Gastroesophageal sphincter (tissue), 4 donors: ENCODE data around the gene USP47. TPM values are rescaled to one million over a fixed set of nuclear protein-coding genes. Genes with fewer than 3 reads are reported as not detected.
A peak's percentile ranks its signal among the peaks of the same experiment; 100 is the strongest.

Experiments
- ATAC-seq: fragments of 150-250 bp; one replicate; pipeline ENCODE4 v1.9.1; 2016; ENCODE audit warnings: mild to moderate bottlenecking, moderate library complexity
- H3K27ac ChIP-seq, 4 donors: fragments of 200-600 bp; sonication (generic) in 3 of 4; 1 replicate in 3 of 4; 2 replicates in 1 of 4; pipeline ENCODE4 v1.5.1; 2016 to 2019
- H3K27me3 ChIP-seq: fragments of 200-600 bp; sonication (generic); one replicate; pipeline ENCODE4 v1.5.1; 2019
- H3K36me3 ChIP-seq, 2 donors: fragments of 200-600 bp; sonication (generic); one replicate each; pipeline ENCODE4 v1.5.1; 2019; ENCODE audit warnings: control low read depth in 1 of 2
- H3K4me1 ChIP-seq, 3 donors: fragments of 200-600 bp; sonication (generic); 1 replicate in 2 of 3; 2 replicates in 1 of 3; pipeline ENCODE4 v1.5.1; 2016 to 2019; ENCODE audit warnings: control low read depth in 2 of 3
- H3K4me3 ChIP-seq, 2 donors: fragments of 200-600 bp; sonication (generic); one replicate each; pipeline ENCODE4 v1.5.1; 2019; ENCODE audit warnings: mild to moderate bottlenecking in 1 of 2, moderate library complexity in 1 of 2
- H3K9me3 ChIP-seq, 3 donors: fragments of 200-600 bp; sonication (generic); one replicate each; pipeline ENCODE4 v1.5.1; 2017 to 2019; ENCODE audit warnings: control low read depth in 2 of 3
- EP300 ChIP-seq: sonication (generic); formaldehyde crosslinking; IDR thresholded peaks from one replicate; pipeline ENCODE4 v1.6.1; 2017; ENCODE audit warnings: antibody characterized with exemption, mild to moderate bottlenecking
- POLR2A ChIP-seq, 2 donors: fragments of 450-650 bp; IDR thresholded peaks; one replicate each; pipeline ENCODE4 v1.6.1; 2017; ENCODE audit warnings: antibody characterized with exemption in 2 of 2, mild to moderate bottlenecking in 2 of 2, moderate library complexity in 1 of 2
- POLR2AphosphoS5 ChIP-seq: sonication (generic); formaldehyde crosslinking; IDR thresholded peaks from one replicate; pipeline ENCODE4 v1.6.1; 2017; ENCODE audit warnings: antibody characterized with exemption
- WGBS, 2 donors: methylation state at CpG; one replicate each; pipeline ENCODE4 v1.1.5; 2018; ENCODE audit warnings: low coverage in 1 of 2; 5-methylcytosine and 5-hydroxymethylcytosine counted together
- total RNA-seq, 4 donors: library from RNA; depleted of rRNA; stranded (reverse); fragments of >200 nt; gene quantifications; one replicate each; pipeline ENCODE4 v1.1.0, GENCODE V29; 2016
- TF ChIP-seq, protein P1 (sequence below), 4 experiments: fragments of 200-600 bp in 2 of 4; fragments of 450-650 bp in 2 of 4; sonication (generic) in 1 of 4; IDR thresholded peaks; one replicate each; pipeline ENCODE4 v1.5.1; 2017 to 2019; ENCODE audit warnings: antibody characterized with exemption in 4 of 4, mild to moderate bottlenecking in 2 of 4, moderate library complexity in 2 of 4

Gene USP47
- total RNA-seq, 4 donors from 2014 or later: 84.7 to 156 (median 115) TPM

- Histone ChIP-seq H3K4me3 (no peak overlapping the region), H3K27me3 (no peaks in the 10 kb centered on the region), H3K4me1 (peaks cover 7 to 69% (median 45%) of the 10 kb centered on the region in 3 donors), H3K27ac (peak overlapping the region in 3 of 4 donors; percentile 80), H3K36me3 (no peaks in the 10 kb centered on the region), H3K9me3 (no peaks in the 10 kb centered on the region)
- ATAC-seq: no peak
- TF ChIP-seq EP300 (no peak), POLR2AphosphoS5 (no peak), POLR2A (IDR thresholded peaks at IDR 0.05) (no peak)
- TF ChIP-seq, protein P1, sequence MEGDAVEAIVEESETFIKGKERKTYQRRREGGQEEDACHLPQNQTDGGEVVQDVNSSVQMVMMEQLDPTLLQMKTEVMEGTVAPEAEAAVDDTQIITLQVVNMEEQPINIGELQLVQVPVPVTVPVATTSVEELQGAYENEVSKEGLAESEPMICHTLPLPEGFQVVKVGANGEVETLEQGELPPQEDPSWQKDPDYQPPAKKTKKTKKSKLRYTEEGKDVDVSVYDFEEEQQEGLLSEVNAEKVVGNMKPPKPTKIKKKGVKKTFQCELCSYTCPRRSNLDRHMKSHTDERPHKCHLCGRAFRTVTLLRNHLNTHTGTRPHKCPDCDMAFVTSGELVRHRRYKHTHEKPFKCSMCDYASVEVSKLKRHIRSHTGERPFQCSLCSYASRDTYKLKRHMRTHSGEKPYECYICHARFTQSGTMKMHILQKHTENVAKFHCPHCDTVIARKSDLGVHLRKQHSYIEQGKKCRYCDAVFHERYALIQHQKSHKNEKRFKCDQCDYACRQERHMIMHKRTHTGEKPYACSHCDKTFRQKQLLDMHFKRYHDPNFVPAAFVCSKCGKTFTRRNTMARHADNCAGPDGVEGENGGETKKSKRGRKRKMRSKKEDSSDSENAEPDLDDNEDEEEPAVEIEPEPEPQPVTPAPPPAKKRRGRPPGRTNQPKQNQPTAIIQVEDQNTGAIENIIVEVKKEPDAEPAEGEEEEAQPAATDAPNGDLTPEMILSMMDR (IDR thresholded peaks at IDR 0.05): no peak
- WGBS, 2 donors: 100% methylated on average over 2 of the region's 2 CpGs
These were observed 138.4 kb downstream of the USP47 start for GRCh38 chr11:11980200-11980599.

GRCh38 chr11:11980841-11981308, 139.1 kb downstream of the USP47 start:
- Histone ChIP-seq H3K9me3 (no peaks in the 10 kb centered on the region), H3K4me1 (peaks cover 7 to 62% (median 41%) of the 10 kb centered on the region in 3 donors), H3K27ac (peak overlapping the region in 1 of 4 donors; percentile 80), H3K4me3 (no peak overlapping the region), H3K27me3 (no peaks in the 10 kb centered on the region), H3K36me3 (no peaks in the 10 kb centered on the region)
- WGBS, 2 donors: 100% methylated on average over 2 of the region's 3 CpGs; no CpG with 5 or more reads in 1 of the 2 donors
- no peak for TF ChIP-seq POLR2AphosphoS5
- TF ChIP-seq, protein P1 (IDR thresholded peaks at IDR 0.05): no peak
- no peak for TF ChIP-seq POLR2A (IDR thresholded peaks at IDR 0.05)
- no peak for ATAC-seq

- Histone ChIP-seq H3K9me3 (no peaks in the 10 kb centered on the region), H3K4me3 (no peak overlapping the region), H3K36me3 (no peaks in the 10 kb centered on the region), H3K27ac (peak overlapping the region in 1 of 4 donors; percentile 80), H3K4me1 (peaks cover 7 to 57% (median 36%) of the 10 kb centered on the region in 3 donors), H3K27me3 (no peaks in the 10 kb centered on the region)
- TF ChIP-seq EP300: no peak
- TF ChIP-seq, protein P1 (IDR thresholded peaks at IDR 0.05): no peak
- no peak for TF ChIP-seq POLR2AphosphoS5
- no peak for TF ChIP-seq POLR2A (IDR thresholded peaks at IDR 0.05)
- ATAC-seq: no peak
- 79 to 80% methylated on average over 2 to 3 of the region's 5 CpGs for WGBS, 2 donors
These were observed 139.6 kb downstream of the USP47 start for GRCh38 chr11:11981364-11981763.

DNA sequence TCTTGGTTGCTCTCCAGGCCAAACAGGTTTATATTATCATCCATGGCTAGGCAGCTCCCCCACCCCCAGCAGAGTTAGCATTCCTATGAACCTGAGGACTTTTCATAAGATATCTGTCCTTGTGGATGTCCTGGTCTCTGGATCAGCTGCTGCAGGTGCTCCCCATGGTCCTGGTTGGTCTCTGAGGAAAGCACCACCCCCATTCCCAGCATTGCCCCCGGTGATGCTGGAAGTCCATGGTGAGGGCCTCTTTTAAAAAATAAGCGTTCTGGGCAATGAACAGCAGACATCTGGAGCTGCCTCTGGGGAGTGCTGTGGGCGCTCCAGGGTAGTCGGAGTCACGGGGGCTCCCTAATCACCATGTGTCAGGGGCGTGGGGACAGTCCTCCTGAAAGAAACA, 140.1 kb downstream of the USP47 start:
- no peak for ATAC-seq
- peaks cover 2 to 52% (median 32%) of the 10 kb centered on the region in 3 donors for H3K4me1 ChIP-seq
- H3K27me3 ChIP-seq: no peaks in the 10 kb centered on the region
- TF ChIP-seq POLR2A (IDR thresholded peaks at IDR 0.05): no peak
- no peak for TF ChIP-seq POLR2AphosphoS5
- TF ChIP-seq, protein P1 (IDR thresholded peaks at IDR 0.05): no peak
- TF ChIP-seq EP300: no peak
- H3K9me3 ChIP-seq: no peaks in the 10 kb centered on the region
- WGBS, 2 donors: 96% methylated on average over 5 of the region's 6 CpGs; no CpG with 5 or more reads in 1 of the 2 donors
- H3K4me3 ChIP-seq: no peak overlapping the region
- no peaks in the 10 kb centered on the region for H3K36me3 ChIP-seq
- H3K27ac ChIP-seq: peak overlapping the region in 1 of 4 donors; percentile 80

DNA sequence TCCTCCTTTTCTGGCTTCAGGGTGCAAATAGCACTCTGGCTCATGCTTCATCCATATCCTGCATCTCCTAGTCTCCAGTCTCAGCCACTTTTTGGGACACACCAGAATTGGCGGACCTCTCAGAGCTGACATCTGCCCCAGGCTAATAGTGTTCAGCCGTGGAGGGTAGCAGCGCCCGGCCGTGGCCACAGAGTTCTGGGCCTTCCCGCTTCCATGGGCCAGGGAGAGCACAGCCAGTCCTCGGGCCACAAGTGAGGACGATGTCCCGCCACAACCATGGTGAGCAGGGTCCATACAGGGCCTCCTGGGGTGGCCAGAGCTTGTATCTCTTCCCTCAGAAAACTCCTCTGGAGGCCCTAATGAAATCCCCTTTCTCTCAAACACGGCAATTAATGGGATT, 140.7 kb downstream of the USP47 start:
- WGBS, 2 donors: 90% methylated on average over 2 of the region's 10 CpGs; no CpG with 5 or more reads in 1 of the 2 donors
- Histone ChIP-seq H3K27ac (peak overlapping the region in 1 of 4 donors; percentile 23), H3K36me3 (no peaks in the 10 kb centered on the region), H3K4me3 (no peak overlapping the region), H3K4me1 (peaks cover 0 to 46% (median 25%) of the 10 kb centered on the region in 3 donors), H3K9me3 (no peaks in the 10 kb centered on the region), H3K27me3 (no peaks in the 10 kb centered on the region)
- no peak for ATAC-seq
- TF ChIP-seq, protein P1 (IDR thresholded peaks at IDR 0.05): no peak
